ENCODE results near the gene CHEK2. TPM values are rescaled to one million over a fixed set of nuclear protein-coding genes. Genes with fewer than 3 reads are reported as not detected.

CHEK2 gene
- polyA plus RNA-seq (2013, experiment 1 of 2) = 51.1 TPM
- polyA plus RNA-seq (2013, experiment 2 of 2) = 54.2 TPM

- no peaks in the 10 kb centered on the region for H3K9me3 ChIP-seq (ENCODE audit: insufficient read depth, low read depth, low read length)
- H3K27ac ChIP-seq (ENCODE audit: low read depth, low read length) = peak within 1 kb of the TSS; percentile 86
- under 1% methylated on average over 54 of the region's 54 CpGs for WGBS
- H3K4me1 ChIP-seq (ENCODE audit: insufficient read depth, low read length) = peaks cover 19% of the 10 kb centered on the region
- H3K36me3 ChIP-seq (ENCODE audit: insufficient read depth, low read length) = peaks cover 36% of the 10 kb centered on the region
- H3K27me3 ChIP-seq (ENCODE audit: insufficient read depth, low read length) = no peaks in the 10 kb centered on the region
- peak within 1 kb of the TSS; percentile 81 for H3K9ac ChIP-seq (ENCODE audit: low read depth, low read length)
- peak within 1 kb of the TSS; percentile 80 for H3K4me3 ChIP-seq (ENCODE audit: low read length)
These were observed at the start of gene CHEK2, which contains the start of gene HSCB for GRCh38 chr22:28741785-28742561. TSS of gene CHEK2 (minus strand) at chr22:28741820. CDS start at chr22:28734721, 7,099 bp downstream. TSS of gene HSCB (plus strand) at chr22:28742039. CDS start at chr22:28742096, 57 bp downstream.

GRCh38 chr22:28791124-28791523, 49.5 kb upstream of the CHEK2 start:
- Histone ChIP-seq H3K4me3 (ENCODE audit: low read length) (no peak overlapping the region), H3K27ac (ENCODE audit: low read depth, low read length) (no peak overlapping the region), H3K9me3 (ENCODE audit: insufficient read depth, low read depth, low read length) (no peaks in the 10 kb centered on the region; the same call in 1 of the 2 replicates), H3K36me3 (ENCODE audit: insufficient read depth, low read length) (peaks cover 62% of the 10 kb centered on the region), H3K27me3 (ENCODE audit: insufficient read depth, low read length) (no peaks in the 10 kb centered on the region), H3K4me1 (ENCODE audit: insufficient read depth, low read length) (no peaks in the 10 kb centered on the region), H3K9ac (ENCODE audit: low read depth, low read length) (no peak overlapping the region)
- WGBS = 92% methylated on average over 3 of the region's 5 CpGs

GRCh38 chr22:28788601-28789000, 47.0 kb upstream of the CHEK2 start:
- 94% methylated on average over 2 of the region's 3 CpGs for WGBS
- Histone ChIP-seq H3K9ac (ENCODE audit: low read depth, low read length) (no peak overlapping the region), H3K4me1 (ENCODE audit: insufficient read depth, low read length) (no peaks in the 10 kb centered on the region), H3K36me3 (ENCODE audit: insufficient read depth, low read length) (peaks cover 62% of the 10 kb centered on the region), H3K27me3 (ENCODE audit: insufficient read depth, low read length) (no peaks in the 10 kb centered on the region), H3K9me3 (ENCODE audit: insufficient read depth, low read depth, low read length) (no peaks in the 10 kb centered on the region), H3K4me3 (ENCODE audit: low read length) (no peak overlapping the region), H3K27ac (ENCODE audit: low read depth, low read length) (no peak overlapping the region)

GRCh38 chr22:28783786-28784671, 42.4 kb upstream of the CHEK2 start:
- H3K27ac ChIP-seq (ENCODE audit: low read depth, low read length) = no peak overlapping the region
- WGBS = 92% methylated on average over 4 of the region's 4 CpGs

GRCh38 chr22:28780296-28780695, 38.7 kb upstream of the CHEK2 start:
- no peaks in the 10 kb centered on the region for H3K9me3 ChIP-seq (ENCODE audit: insufficient read depth, low read depth, low read length)
- 95% methylated on average over 1 of the region's 1 CpG for WGBS
- H3K27me3 ChIP-seq (ENCODE audit: insufficient read depth, low read length) = no peaks in the 10 kb centered on the region
- H3K9ac ChIP-seq (ENCODE audit: low read depth, low read length) = no peak overlapping the region
- no peak overlapping the region for H3K27ac ChIP-seq (ENCODE audit: low read depth, low read length)
- H3K4me1 ChIP-seq (ENCODE audit: insufficient read depth, low read length) = no peaks in the 10 kb centered on the region
- peaks cover 78% of the 10 kb centered on the region for H3K36me3 ChIP-seq (ENCODE audit: insufficient read depth, low read length)
- H3K4me3 ChIP-seq (ENCODE audit: low read length) = no peak overlapping the region

More at GRCh38 chr22:28783786-28784671, 42.4 kb upstream of the CHEK2 start:
- Histone ChIP-seq H3K9me3 (ENCODE audit: insufficient read depth, low read depth, low read length) (no peaks in the 10 kb centered on the region), H3K36me3 (ENCODE audit: insufficient read depth, low read length) (peaks cover 93% of the 10 kb centered on the region), H3K4me3 (ENCODE audit: low read length) (no peak overlapping the region), H3K9ac (ENCODE audit: low read depth, low read length) (no peak overlapping the region), H3K4me1 (ENCODE audit: insufficient read depth, low read length) (no peaks in the 10 kb centered on the region), H3K27me3 (ENCODE audit: insufficient read depth, low read length) (no peaks in the 10 kb centered on the region)

DNA sequence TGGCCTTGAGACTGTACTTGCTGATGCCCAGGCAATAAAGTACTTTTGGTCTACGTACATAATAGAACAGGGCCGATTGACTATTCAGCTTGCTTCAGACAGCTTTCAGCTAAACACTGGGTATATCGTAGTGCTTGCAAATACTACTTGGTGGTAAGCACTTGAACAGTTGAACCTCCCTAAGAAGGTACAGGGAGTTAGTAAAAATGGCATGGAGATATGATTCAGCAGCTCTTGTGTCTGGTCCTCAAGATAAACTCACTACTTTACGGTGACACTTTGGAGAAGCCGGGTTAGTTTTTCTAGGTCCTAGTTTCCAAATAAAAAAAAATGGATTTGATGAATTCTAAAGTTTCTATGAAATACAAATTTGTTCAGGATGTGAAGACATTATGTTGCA, 38.2 kb upstream of the CHEK2 start:
- H3K4me3 ChIP-seq (ENCODE audit: low read length) = no peak overlapping the region
- H3K27me3 ChIP-seq (ENCODE audit: insufficient read depth, low read length) = no peaks in the 10 kb centered on the region
- 97% methylated on average over 5 of the region's 5 CpGs for WGBS
- peaks cover 78% of the 10 kb centered on the region for H3K36me3 ChIP-seq (ENCODE audit: insufficient read depth, low read length)
- H3K4me1 ChIP-seq (ENCODE audit: insufficient read depth, low read length) = no peaks in the 10 kb centered on the region
- H3K27ac ChIP-seq (ENCODE audit: low read depth, low read length) = no peak overlapping the region
- H3K9ac ChIP-seq (ENCODE audit: low read depth, low read length) = no peak overlapping the region
- H3K9me3 ChIP-seq (ENCODE audit: insufficient read depth, low read depth, low read length) = no peaks in the 10 kb centered on the region

GRCh38 chr22:28774378-28774777, 32.8 kb upstream of the CHEK2 start:
- Histone ChIP-seq H3K9ac (ENCODE audit: low read depth, low read length) (no peak overlapping the region), H3K9me3 (ENCODE audit: insufficient read depth, low read depth, low read length) (no peaks in the 10 kb centered on the region), H3K36me3 (ENCODE audit: insufficient read depth, low read length) (peaks cover 33% of the 10 kb centered on the region), H3K27me3 (ENCODE audit: insufficient read depth, low read length) (no peaks in the 10 kb centered on the region), H3K27ac (ENCODE audit: low read depth, low read length) (no peak overlapping the region), H3K4me3 (ENCODE audit: low read length) (no peak overlapping the region), H3K4me1 (ENCODE audit: insufficient read depth, low read length) (peaks cover 3% of the 10 kb centered on the region; the same call in 1 of the 2 replicates)
- WGBS = 89% methylated on average over 1 of the region's 1 CpG

DNA sequence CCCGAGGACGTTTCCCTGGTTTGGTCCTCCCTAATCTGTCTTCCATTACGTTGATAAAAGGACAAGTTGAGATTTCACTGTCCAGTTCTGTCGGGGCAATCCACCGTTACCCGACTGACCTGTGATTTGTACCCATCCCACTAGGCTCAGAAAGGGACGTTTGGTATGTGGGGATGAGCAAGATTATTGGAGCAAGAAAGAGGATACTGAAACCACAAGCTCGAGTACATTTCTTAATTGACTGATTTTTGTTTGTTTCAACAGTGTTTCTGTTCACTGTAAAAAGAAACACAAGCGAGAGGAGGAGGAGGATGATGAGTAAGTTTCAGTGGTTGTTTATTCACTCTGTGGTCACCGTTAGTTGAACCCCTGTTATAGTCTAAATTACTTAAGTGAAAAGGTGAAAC, 31.8 kb upstream of the CHEK2 start:
- Histone ChIP-seq H3K9me3 (ENCODE audit: insufficient read depth, low read depth, low read length) (no peaks in the 10 kb centered on the region), H3K9ac (ENCODE audit: low read depth, low read length) (peak overlapping the region; percentile 92), H3K27ac (ENCODE audit: low read depth, low read length) (peak overlapping the region; percentile 7; the same call in 1 of the 2 replicates), H3K27me3 (ENCODE audit: insufficient read depth, low read length) (no peaks in the 10 kb centered on the region), H3K4me3 (ENCODE audit: low read length) (peak overlapping the region; percentile 81), H3K36me3 (ENCODE audit: insufficient read depth, low read length) (peaks cover 31% of the 10 kb centered on the region), H3K4me1 (ENCODE audit: insufficient read depth, low read length) (peaks cover 3% of the 10 kb centered on the region; the same call in 1 of the 2 replicates)
- 22% methylated on average over 10 of the region's 10 CpGs for WGBS

DNA sequence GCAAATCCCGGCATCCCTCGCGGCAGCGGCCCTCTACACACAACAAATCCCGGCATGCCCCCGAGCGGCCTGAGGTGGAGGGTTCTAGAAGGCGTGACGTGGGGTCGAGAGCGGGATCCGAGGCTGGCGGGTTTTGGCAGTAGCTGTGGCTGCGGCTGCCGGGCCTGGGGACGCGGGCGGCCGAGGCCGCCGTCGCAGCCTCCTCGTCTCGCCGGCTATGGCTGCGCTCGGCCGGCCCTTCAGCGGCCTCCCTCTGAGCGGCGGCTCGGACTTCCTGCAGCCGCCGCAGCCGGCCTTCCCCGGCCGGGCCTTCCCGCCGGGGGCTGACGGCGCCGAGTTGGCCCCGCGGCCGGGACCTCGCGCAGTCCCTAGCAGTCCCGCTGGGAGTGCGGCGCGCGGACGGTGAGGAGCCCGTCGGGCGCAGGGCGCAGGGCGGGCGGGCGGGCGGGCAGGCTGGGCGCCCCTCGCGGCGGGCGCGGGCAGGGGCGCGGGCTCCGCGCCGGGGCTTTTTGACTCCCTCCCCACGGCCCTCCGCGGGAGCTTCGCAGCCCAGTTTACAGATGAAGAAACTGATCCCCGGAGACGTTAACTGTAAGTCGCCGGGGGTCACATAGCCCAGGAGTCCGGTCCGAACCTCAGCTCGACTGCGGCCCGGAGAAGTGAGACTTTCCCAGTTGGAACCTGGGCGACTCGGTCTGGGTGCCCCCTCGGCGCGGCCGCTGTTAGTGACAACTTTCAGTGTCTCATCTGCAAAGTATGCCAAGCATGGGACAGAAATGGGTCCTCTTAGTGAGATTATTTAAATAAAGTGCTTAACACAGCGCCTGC, 31.2 kb upstream of the CHEK2 start, which contains the start of gene CCDC117:
Gene CCDC117 (plus strand): TSS at position 63 of the 828 bp plus-strand sequence. CDS start 155 bp downstream, at position 218.
- Histone ChIP-seq H3K27me3 (ENCODE audit: insufficient read depth, low read length) (no peaks in the 10 kb centered on the region), H3K9ac (ENCODE audit: low read depth, low read length) (peak within 1 kb of the TSS; percentile 92), H3K9me3 (ENCODE audit: insufficient read depth, low read depth, low read length) (no peaks in the 10 kb centered on the region), H3K4me1 (ENCODE audit: insufficient read depth, low read length) (peaks cover 3% of the 10 kb centered on the region; the same call in 1 of the 2 replicates), H3K4me3 (ENCODE audit: low read length) (peak within 1 kb of the TSS; percentile 81), H3K36me3 (ENCODE audit: insufficient read depth, low read length) (peaks cover 31% of the 10 kb centered on the region), H3K27ac (ENCODE audit: low read depth, low read length) (peak within 1 kb of the TSS; percentile 88)
- under 1% methylated on average over 92 of the region's 92 CpGs for WGBS

DNA sequence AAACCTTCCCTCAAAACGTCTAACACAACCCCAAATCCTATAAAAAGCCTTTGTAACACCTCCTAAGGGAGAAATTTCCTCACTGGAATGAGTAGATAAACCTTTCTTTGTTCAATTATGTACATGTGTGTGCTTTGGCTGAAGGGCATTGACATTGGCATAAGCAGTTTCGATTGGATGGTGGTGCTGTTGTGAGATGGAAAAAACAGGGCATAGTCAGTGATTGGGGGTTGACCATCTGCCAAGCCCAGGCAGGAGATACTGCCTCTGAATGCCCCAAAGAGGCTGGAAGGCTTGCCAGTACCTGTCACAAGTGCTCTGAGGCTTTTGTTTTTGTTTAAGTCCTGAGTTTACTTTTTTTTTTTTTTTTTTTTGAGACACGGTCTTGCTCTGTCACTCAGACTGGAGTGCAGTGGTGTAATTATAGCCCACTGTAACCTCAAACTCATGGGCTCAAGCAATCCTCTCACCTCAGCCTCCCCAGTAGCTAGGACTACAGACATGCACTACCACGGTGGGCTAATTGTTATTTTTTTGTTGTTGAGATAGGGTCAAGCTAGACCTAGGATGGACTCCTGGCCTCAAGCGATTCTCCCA, 29.7 kb upstream of the CHEK2 start:
- Histone ChIP-seq H3K36me3 (ENCODE audit: insufficient read depth, low read length) (peaks cover 20% of the 10 kb centered on the region), H3K27me3 (ENCODE audit: insufficient read depth, low read length) (no peaks in the 10 kb centered on the region), H3K9me3 (ENCODE audit: insufficient read depth, low read depth, low read length) (no peaks in the 10 kb centered on the region), H3K4me3 (ENCODE audit: low read length) (no peak overlapping the region), H3K27ac (ENCODE audit: low read depth, low read length) (no peak overlapping the region), H3K4me1 (ENCODE audit: insufficient read depth, low read length) (peaks cover 3% of the 10 kb centered on the region; the same call in 1 of the 2 replicates), H3K9ac (ENCODE audit: low read depth, low read length) (no peak overlapping the region)
- 93% methylated on average over 5 of the region's 5 CpGs for WGBS
